GM18858 (cell line): ENCODE data around the gene CCDC85C.

Experiments
- ATAC-seq: cut with Tn5 transposase; IDR thresholded peaks from one replicate; pipeline ENCODE4 v1.9.1; 2021; ENCODE audit not compliant: unreplicated experiment

The CCDC85C gene

DNA sequence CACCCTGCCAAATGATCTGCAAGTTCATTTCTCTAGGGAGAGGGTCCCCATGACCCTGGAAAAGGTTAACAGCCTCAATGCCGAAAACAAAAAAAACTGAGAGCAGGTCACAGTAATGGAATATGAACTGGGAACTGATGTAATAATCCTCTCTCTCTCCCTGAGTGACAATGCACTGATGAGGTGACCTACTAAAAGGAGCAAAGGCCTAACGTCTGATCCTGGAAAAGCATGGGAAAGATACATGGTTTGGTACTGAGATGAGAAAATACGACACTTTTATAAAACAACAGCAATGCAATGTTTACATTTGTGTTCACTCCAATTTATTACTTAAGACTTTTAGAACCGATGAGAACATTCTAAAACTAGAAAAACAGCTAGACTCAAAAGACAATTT, 151.0 kb downstream of the CCDC85C start:
- ATAC-seq, result no peak

DNA sequence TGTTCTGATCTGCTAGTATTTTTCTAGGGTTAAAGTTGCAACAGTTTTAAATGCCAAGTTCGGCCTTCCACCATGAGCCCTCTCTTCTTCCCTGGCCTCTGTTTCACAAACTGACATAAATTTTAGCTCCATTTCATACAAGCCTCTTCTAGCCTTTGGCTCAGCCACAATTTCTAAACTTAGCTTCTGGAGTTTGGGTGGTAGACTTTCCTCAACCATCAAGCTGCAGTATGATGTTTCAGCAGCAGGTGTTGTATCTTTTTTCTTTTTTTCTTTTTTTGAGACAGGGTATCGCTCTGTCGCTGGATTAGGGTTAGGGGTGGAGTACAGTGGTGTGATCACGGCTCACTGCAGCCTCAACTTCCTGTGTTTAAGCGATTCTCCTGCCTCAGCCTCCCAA, 152.8 kb downstream of the CCDC85C start:
- no peak for ATAC-seq

DNA sequence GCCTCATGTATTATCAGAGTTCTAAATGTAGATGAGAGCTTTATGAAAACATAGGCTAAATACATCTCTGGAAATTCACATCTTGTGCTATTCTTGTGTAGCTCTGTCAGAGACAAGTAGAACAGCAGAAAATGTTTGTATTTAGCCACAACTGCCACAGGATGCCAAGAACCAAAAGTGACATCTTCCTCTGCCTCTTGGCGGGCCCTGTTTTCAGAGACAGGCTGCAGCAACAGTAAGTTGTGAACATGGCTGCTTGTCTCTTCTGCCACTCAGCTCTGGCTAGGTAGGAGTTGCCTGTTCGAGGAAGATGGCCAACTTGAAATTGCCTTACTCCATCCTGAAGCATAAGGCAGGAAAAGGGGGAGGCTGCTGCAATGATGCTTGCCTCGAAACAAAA, 153.7 kb downstream of the CCDC85C start:
- ATAC-seq, result no peak
